ENCODE data around the gene CCPG1. TPM values are rescaled to one million over a fixed set of nuclear protein-coding genes. Genes with fewer than 3 reads are reported as not detected.

Gene CCPG1
- polyA plus RNA-seq, 5 donors: 24.2 to 35.8 (median 34.6) TPM

DNA sequence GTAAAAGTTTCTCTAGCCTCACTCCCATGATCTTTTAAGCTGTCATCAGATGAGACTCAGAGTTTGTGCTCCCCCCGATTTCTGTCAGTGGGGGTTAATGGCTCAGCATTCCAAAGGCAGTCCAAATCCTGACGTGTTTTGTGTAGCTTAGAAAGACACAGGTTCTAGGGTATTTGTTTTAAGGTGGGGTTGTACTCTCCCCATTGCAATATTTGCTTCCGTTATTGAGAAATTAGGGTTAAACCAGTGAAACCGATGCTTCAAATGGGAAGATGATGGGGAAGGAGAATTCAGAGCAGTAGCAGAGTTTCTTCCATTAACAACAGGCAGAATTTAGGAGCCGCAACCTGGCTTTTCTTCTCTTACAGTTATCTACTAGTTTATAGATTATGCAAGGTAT lies 85.7 kb downstream of the CCPG1 start:
- no peak for DNase-seq

DNA sequence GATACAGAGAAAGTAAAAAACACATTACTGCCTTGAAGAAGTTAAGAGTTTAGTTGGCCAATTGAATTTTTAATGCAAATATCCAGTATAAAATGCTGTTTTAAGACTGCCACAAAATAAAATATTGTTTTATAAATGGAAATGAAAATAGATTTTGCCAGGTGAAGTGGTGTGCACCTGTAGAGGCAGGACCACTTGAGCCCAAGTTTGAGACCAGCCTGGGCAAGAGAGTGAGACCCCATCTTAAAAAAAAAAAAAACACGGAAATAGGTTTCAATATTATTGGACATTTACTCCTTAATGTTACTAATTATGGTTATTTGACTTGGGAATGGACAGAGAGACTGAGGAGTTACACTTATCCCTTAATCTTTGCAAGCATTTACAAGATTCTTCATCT lies 87.2 kb downstream of the CCPG1 start:
- no peak for DNase-seq

DNA sequence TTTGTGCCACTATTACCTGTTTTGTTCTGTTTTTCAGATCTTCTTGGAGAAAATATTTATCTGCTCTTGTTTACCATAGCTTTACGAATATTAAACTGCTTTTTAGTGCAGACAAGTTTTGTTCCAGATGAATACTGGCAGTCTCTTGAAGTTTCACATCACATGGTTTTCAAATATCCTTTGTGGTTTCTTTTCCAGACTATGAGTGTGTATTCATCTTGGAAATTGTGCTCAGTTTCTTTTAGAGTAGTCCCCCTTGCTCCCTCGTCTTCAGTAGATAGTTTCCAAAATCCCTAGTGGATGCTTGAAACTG lies 88.0 kb downstream of the CCPG1 start:
- no peak for DNase-seq

DNA sequence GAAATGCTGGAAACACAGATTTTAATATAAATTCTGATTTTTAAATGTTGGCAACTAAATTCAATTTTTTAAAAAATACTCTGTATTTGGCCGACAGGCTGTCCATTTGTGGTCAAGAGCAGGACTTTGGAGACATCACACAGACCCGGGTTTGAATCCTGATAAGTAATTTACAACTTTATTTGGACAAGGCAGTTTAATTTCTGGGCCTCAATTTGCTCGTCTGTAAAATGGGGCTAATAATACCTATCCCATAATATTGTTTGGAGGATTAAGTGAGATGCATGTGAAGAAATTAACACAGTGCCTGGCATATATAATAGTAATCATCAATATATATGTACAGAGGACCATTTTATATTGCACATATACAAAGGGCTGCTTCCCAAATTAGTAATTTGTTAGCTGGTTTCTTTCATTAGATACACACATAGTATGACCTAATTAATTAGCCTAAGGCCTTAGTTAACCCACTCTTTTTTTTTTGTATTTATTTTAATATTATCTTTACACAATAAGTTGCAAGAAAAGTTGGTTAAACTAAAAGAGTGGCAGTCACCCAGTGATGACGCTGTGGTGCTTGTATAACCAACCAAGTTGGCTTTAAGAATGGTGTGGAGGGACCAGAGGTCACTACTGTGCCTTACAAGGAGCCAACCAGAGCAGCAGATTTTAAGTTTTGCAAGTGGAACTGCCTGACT lies 88.5 kb downstream of the CCPG1 start:
- DNase-seq: no peak

DNA sequence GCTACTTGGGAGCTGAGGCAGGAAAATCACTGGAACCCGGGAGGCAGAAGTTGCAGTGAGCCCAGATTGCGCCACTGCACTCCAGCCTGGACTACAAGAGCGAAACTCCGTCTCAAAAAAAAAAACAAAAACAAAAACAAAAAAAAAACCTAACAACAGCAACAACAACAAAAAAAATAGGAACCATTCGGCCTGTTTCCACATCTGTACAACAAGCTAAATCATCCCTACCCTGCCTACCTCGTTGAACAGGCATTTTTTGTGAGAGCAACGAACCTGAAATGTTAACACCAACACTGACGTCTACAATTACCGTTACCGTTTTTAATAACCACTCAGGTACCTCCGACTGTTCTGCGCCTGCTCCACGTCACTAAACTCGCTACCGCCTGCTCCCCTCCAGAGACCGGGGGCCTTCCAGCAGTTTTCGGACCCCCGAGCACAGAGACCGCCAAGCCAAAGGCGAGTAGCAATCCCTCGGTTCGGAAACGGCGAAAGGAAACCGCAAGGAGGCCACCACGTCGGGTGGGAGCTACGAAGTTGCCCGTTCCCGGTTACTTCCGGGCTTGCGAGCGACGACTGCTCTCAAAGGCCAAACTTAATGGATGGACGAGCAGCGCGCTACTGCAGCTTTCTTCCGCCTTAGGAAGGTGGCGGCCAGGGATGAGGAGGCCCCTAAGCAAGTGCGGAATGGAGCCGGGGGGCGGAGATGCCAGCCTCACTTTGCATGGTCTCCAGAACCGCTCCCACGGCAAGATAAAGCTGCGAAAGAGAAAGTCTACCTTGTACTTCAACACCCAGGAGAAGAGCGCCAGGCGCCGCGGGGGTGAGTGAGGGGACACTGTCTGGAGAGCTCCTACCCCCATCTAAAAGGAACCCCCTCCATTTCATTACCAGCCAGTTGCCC lies 89.3 kb downstream of the CCPG1 start, which contains the start of the genes PIGB and PIGBOS1:
Gene PIGB, plus strand, starts transcription at position 635 of the 907 bp plus-strand sequence. Its CDS starts 29 bp downstream, at position 664.
Gene PIGBOS1, minus strand, starts transcription at position 536 of the 907 bp plus-strand sequence. CDS start 1,331 bp downstream, outside the sequence.
- peak; percentile 86 to 88 for DNase-seq

Other genes with a start within 250 kb of the CCPG1 start
- 100 to 1,000 TPM; 133 to 168 (median 150) TPM for gene RSL24D1, start 211.4 kb downstream of the CCPG1 start, polyA plus RNA-seq (ENCODE audit: insufficient read depth in 1 of 5, insufficient read length in 5 of 5, low replicate concordance in 1 of 5)
- gene RAB27A, start 118.5 kb downstream of the CCPG1 start, polyA plus RNA-seq (ENCODE audit: insufficient read depth in 1 of 5, insufficient read length in 5 of 5, low replicate concordance in 1 of 5): 10 to 100 TPM; 30.0 to 45.9 (median 36.8) TPM
- 10 to 100 TPM; 11.4 to 17.7 (median 13.2) TPM for gene PIGBOS1, start 89.2 kb downstream of the CCPG1 start, polyA plus RNA-seq (ENCODE audit: insufficient read depth in 1 of 5, insufficient read length in 5 of 5, low replicate concordance in 1 of 5)
- 10 to 100 TPM; 17.5 to 23.3 (median 20.4) TPM for gene PIGB, start 89.1 kb downstream of the CCPG1 start, polyA plus RNA-seq (ENCODE audit: insufficient read depth in 1 of 5, insufficient read length in 5 of 5, low replicate concordance in 1 of 5)
- 1 to 10 TPM; 3.1 to 4.2 (median 3.3) TPM for gene PIERCE2, start 136 bp upstream of the CCPG1 start, polyA plus RNA-seq (ENCODE audit: insufficient read depth in 1 of 5, insufficient read length in 5 of 5, low replicate concordance in 1 of 5)
- 1 to 10 TPM; 5.7 to 9.1 (median 7.5) TPM for gene DNAAF4, start 99.9 kb upstream of the CCPG1 start, polyA plus RNA-seq (ENCODE audit: insufficient read depth in 1 of 5, insufficient read length in 5 of 5, low replicate concordance in 1 of 5)
- gene PYGO1, start 180.0 kb upstream of the CCPG1 start, polyA plus RNA-seq (ENCODE audit: insufficient read depth in 1 of 5, insufficient read length in 5 of 5, low replicate concordance in 1 of 5): 10 to 100 TPM; 12.9 to 28.2 (median 19.5) TPM